ENCODE measurements around the gene WWOX. TPM values are rescaled to one million over a fixed set of nuclear protein-coding genes. Genes with fewer than 3 reads are reported as not detected.
A peak's percentile ranks its signal among the peaks of the same experiment; 100 is the strongest.

WWOX gene
- total RNA-seq, 1 donor from 2014 or later, result 34.9 TPM

GRCh38 chr16:78249056-78249455 is 149.6 kb downstream of the WWOX start:
- Histone ChIP-seq H3K4me3 (ENCODE audit: low read depth, low read length) (no peak overlapping the region), H3K36me3 (ENCODE audit: control insufficient read depth, insufficient read depth, low read length) (no peaks in the 10 kb centered on the region), H3K27me3 (ENCODE audit: control insufficient read depth, insufficient read depth, low read length) (no peaks in the 10 kb centered on the region)
- DNase-seq (ENCODE audit: low read depth), result no peak
- peak; percentile 33 for TF ChIP-seq CTCF (IDR thresholded peaks at IDR 0.05; ENCODE audit: insufficient read depth, low read length, poor library complexity, severe bottlenecking)

GRCh38 chr16:78249832-78250231 is 150.4 kb downstream of the WWOX start:
- Histone ChIP-seq H3K36me3 (ENCODE audit: control insufficient read depth, insufficient read depth, low read length) (no peaks in the 10 kb centered on the region), H3K4me3 (ENCODE audit: low read depth, low read length) (no peak overlapping the region), H3K27me3 (ENCODE audit: control insufficient read depth, insufficient read depth, low read length) (no peaks in the 10 kb centered on the region)
- no peak for DNase-seq (ENCODE audit: low read depth)
- TF ChIP-seq CTCF (IDR thresholded peaks at IDR 0.05; ENCODE audit: insufficient read depth, low read length, poor library complexity, severe bottlenecking), result no peak

- no peak overlapping the region for H3K4me3 ChIP-seq (ENCODE audit: low read depth, low read length)
- no peaks in the 10 kb centered on the region for H3K27me3 ChIP-seq (ENCODE audit: control insufficient read depth, insufficient read depth, low read length)
- no peaks in the 10 kb centered on the region for H3K36me3 ChIP-seq (ENCODE audit: control insufficient read depth, insufficient read depth, low read length)
- no peak for TF ChIP-seq CTCF (IDR thresholded peaks at IDR 0.05; ENCODE audit: insufficient read depth, low read length, poor library complexity, severe bottlenecking)
- DNase-seq (ENCODE audit: low read depth), result no peak
Measured at GRCh38 chr16:78251115-78251514, 151.7 kb downstream of the WWOX start.

GRCh38 chr16:78252757-78253156 is 153.3 kb downstream of the WWOX start:
- TF ChIP-seq CTCF (IDR thresholded peaks at IDR 0.05; ENCODE audit: insufficient read depth, low read length, poor library complexity, severe bottlenecking), result no peak
- Histone ChIP-seq H3K27me3 (ENCODE audit: control insufficient read depth, insufficient read depth, low read length) (no peaks in the 10 kb centered on the region), H3K36me3 (ENCODE audit: control insufficient read depth, insufficient read depth, low read length) (no peaks in the 10 kb centered on the region), H3K4me3 (ENCODE audit: low read depth, low read length) (no peak overlapping the region)
- no peak for DNase-seq (ENCODE audit: low read depth)

GRCh38 chr16:78254841-78255240 is 155.4 kb downstream of the WWOX start:
- no peak for TF ChIP-seq CTCF (IDR thresholded peaks at IDR 0.05; ENCODE audit: insufficient read depth, low read length, poor library complexity, severe bottlenecking)
- Histone ChIP-seq H3K36me3 (ENCODE audit: control insufficient read depth, insufficient read depth, low read length) (no peaks in the 10 kb centered on the region), H3K4me3 (ENCODE audit: low read depth, low read length) (no peak overlapping the region), H3K27me3 (ENCODE audit: control insufficient read depth, insufficient read depth, low read length) (no peaks in the 10 kb centered on the region)
- no peak for DNase-seq (ENCODE audit: low read depth)

- no peak for TF ChIP-seq CTCF (IDR thresholded peaks at IDR 0.05; ENCODE audit: insufficient read depth, low read length, poor library complexity, severe bottlenecking)
- DNase-seq (ENCODE audit: low read depth), result no peak
- Histone ChIP-seq H3K36me3 (ENCODE audit: control insufficient read depth, insufficient read depth, low read length) (no peaks in the 10 kb centered on the region), H3K4me3 (ENCODE audit: low read depth, low read length) (no peak overlapping the region), H3K27me3 (ENCODE audit: control insufficient read depth, insufficient read depth, low read length) (no peaks in the 10 kb centered on the region)
Measured at GRCh38 chr16:78256686-78257375, 157.4 kb downstream of the WWOX start.

All from kidney epithelial cell (primary cell).